Prostate gland (tissue), 2 donors: ENCODE measurements around the gene DDX23.

Experiments used
- CTCF ChIP-seq, 4 experiments: fragments of 200-600 bp in 2 of 4; fragments of 450-650 bp in 2 of 4; sonication (generic) in 2 of 4; IDR thresholded peaks; 1 replicate in 3 of 4; 2 replicates in 1 of 4; pipeline ENCODE4 v1.5.1; 2016 to 2019; ENCODE audit warnings: antibody characterized with exemption in 4 of 4, mild to moderate bottlenecking in 2 of 4, moderate library complexity in 2 of 4
- POLR2A ChIP-seq: fragments of 450-650 bp; IDR thresholded peaks from one replicate; pipeline ENCODE4 v1.6.1; 2016; ENCODE audit warnings: antibody characterized with exemption, mild to moderate bottlenecking

- TF ChIP-seq CTCF (IDR thresholded peaks at IDR 0.05) (no peak), POLR2A (no peak)
These were observed 38.3 kb downstream of the DDX23 start for GRCh38 chr12:48813465-48814261.
